GM10248 (cell line): ENCODE results near the gene ZAP70.

Experiments
- CTCF ChIA-PET: fragments of 300-600 bp; sonication (Branson Sonifier 250); formaldehyde crosslinking; extraction: SDS; loops from one replicate; lab custom pipeline; 2021; ENCODE audit warnings: antibody characterized with exemption; lab: Yijun Ruan, JAX
- POLR2A ChIA-PET: fragments of 350-650 bp; sonication (Branson Sonifier 250); formaldehyde crosslinking; extraction: SDS; loops from one replicate; lab custom pipeline; 2020; ENCODE audit warnings: antibody characterized with exemption; lab: Yijun Ruan, JAX
- DNase-seq: peaks from one replicate; pipeline ENCODE4 v3.0.0; 2012; ENCODE audit errors: extremely low spot score
- CTCF ChIP-seq: IDR thresholded peaks from 2 replicates; pipeline ENCODE4 v1.5.1; 2012; ENCODE audit warnings: mild to moderate bottlenecking, low read depth; ENCODE audit errors: extremely low read depth, missing control alignments, control extremely low read depth

Gene ZAP70

GRCh38 chr2:97693476-97693875, 19.9 kb upstream of the ZAP70 start:
- DNase-seq: no peak
- CTCF ChIA-PET: no interaction called here

DNA sequence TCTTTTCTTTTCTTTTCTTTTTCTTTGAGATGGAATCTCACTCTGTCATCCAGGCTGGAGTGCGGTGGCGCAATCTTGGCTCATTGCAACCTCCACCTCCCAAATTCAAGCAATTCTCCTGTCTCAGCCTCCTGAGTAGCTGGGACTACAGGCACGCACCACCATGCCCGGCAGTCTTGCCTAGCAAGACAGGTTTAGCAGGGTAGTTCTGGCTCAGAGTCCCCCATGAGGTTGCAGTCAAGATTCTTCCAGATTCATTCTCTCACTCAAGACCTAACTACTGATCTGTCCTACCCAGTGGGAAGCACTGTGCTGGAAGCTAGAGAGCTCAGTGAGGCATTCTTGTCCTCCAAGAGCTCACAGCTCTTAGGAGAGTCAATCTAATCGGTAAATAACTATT, 17.6 kb upstream of the ZAP70 start:
- POLR2A ChIA-PET: no interaction called here

More at GRCh38 chr2:97693476-97693875, 19.9 kb upstream of the ZAP70 start:
- TF ChIP-seq CTCF: no peak
- POLR2A ChIA-PET: no interaction called here

GRCh38 chr2:97697252-97698235, 15.8 kb upstream of the ZAP70 start:
- DNase-seq: peak; percentile 82
- peak; percentile 79 for TF ChIP-seq CTCF
- ChIA-PET CTCF (interaction anchor here (0.6 to 7.0 kb wide), 38 partner anchors 9 to 1634 kb away, joined by 3 to 151 read pairs (median 5); partner anchors contain the start of genes ACTR1B, ANKRD36B, COX5B and ZAP70), POLR2A (no interaction called here)

More for the DNA sequence above, 17.6 kb upstream of the ZAP70 start:
- no peak for TF ChIP-seq CTCF
- CTCF ChIA-PET: interaction anchor here (2.2 to 7.0 kb wide), 8 partner anchors 12 to 105 kb away, joined by 8 to 151 read pairs (median 50); partner anchors contain the start of genes ACTR1B, ANKRD36B, COX5B and ZAP70
- DNase-seq: no peak

DNA sequence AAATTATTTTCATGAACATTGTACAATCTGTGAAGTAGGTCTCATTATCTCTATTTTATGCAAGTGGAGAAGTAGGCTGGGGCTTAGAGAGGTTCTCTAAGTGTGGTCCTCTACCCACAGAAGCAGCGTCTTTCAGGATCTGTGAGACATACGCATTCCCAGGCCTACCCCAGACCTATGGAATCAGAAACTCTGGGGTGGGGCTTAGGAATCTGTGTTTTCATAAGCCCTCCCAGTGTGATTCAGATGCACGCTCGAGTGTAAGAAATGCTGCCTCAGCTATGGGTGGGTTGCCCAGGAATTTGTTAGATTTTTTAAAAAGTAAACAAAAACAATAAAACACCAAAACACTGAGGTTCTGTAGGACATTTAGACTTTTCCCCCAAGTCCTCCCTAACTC, 14.8 kb upstream of the ZAP70 start:
- no peak for DNase-seq
- ChIA-PET POLR2A (no interaction called here), CTCF (interaction anchor here (0.7 to 7.0 kb wide), 27 partner anchors 10 to 695 kb away, joined by 3 to 151 read pairs (median 6); partner anchors contain the start of genes ACTR1B, ANKRD36B, COX5B and ZAP70)
- no peak for TF ChIP-seq CTCF

DNA sequence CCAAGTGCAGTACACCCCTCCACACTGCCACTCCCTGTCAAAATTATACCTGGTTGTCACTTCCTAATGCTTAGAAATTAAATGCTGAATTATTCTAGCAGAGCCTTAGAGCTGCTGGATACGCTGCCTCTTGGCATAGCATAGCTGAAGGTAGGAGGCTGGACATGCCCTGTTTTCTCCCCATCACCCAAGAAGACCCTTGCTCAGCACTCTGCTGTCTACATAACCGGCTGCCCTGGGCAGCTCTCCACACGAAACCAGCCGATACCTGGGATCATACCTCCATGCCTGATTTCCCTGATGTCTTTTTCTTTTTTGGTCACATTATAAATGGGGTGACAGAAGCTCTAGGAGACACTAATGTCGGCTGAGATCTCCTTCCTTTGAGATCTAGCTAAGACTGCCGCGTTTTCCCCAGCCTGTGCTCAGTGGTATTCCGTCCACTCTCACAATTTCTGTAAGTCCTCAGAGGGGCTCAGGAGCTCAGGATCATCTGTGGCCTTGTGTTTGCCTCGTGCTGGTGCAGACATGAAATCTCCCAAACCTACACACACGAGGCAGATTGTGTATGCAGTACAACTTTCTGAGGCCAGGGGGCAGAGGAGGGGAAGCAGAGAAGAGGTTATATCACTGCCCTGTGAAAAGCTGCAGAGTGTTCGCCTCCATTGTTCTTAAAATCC, 13.5 kb upstream of the ZAP70 start:
- DNase-seq: peak; percentile 61
- peak; percentile 78 for TF ChIP-seq CTCF
- CTCF ChIA-PET: interaction anchor here (0.7 to 7.0 kb wide), 39 partner anchors 8 to 1633 kb away, joined by 3 to 151 read pairs (median 5); partner anchors contain the start of genes ACTR1B, ANKRD36B, COX5B and ZAP70
- POLR2A ChIA-PET: no interaction called here

GRCh38 chr2:97701186-97701585, 12.2 kb upstream of the ZAP70 start:
- no peak for TF ChIP-seq CTCF
- ChIA-PET CTCF (interaction anchor here (1.5 to 7.0 kb wide), 8 partner anchors 9 to 690 kb away, joined by 3 to 122 read pairs (median 37); partner anchors contain the start of genes ACTR1B, COX5B and ZAP70), POLR2A (no interaction called here)
- no peak for DNase-seq
